Neuron (in vitro differentiated cells): ENCODE measurements around the gene CASKIN2.
"Not testable (repeated sequence)": the region's sequence is repeated elsewhere in the genome, so short reads cannot be mapped to it uniquely, and the experiment has no call there.

Source experiments
- H2AFZ ChIP-seq: one replicate; pipeline ENCODE4 v1.6.1; 2013; ENCODE audit warnings: low read depth, mild to moderate bottlenecking, inconsistent platforms, low read length, moderate library complexity
- H3K27me3 ChIP-seq: one replicate; pipeline ENCODE4 v1.6.1; 2013; ENCODE audit warnings: low read length; ENCODE audit not compliant: insufficient read depth
- H3K36me3 ChIP-seq: one replicate; pipeline ENCODE4 v1.6.1; 2013; ENCODE audit warnings: low read length; ENCODE audit not compliant: insufficient read depth
- H3K4me1 ChIP-seq: one replicate; pipeline ENCODE4 v1.6.1; 2013; ENCODE audit warnings: low read length; ENCODE audit not compliant: insufficient read depth
- H3K4me3 ChIP-seq: 2 replicates; pipeline ENCODE4 v1.5.1; 2013; ENCODE audit warnings: mild to moderate bottlenecking, low read length, moderate library complexity
- H3K9me3 ChIP-seq: one replicate; pipeline ENCODE4 v1.6.1; 2013; ENCODE audit warnings: low read length

CASKIN2 gene

GRCh38 chr17:75481194-75482068 is 33.9 kb downstream of the CASKIN2 start:
- H2AFZ ChIP-seq, result no peak overlapping the region
- peaks cover 10% of the 10 kb centered on the region for H3K36me3 ChIP-seq
- H3K4me1 ChIP-seq, result peaks cover 16% of the 10 kb centered on the region
- H3K27me3 ChIP-seq, result no peaks in the 10 kb centered on the region
- H3K9me3 ChIP-seq, result no peaks in the 10 kb centered on the region
- H3K4me3 ChIP-seq, result no peak overlapping the region

GRCh38 chr17:75480281-75480680 is 35.1 kb downstream of the CASKIN2 start:
- Histone ChIP-seq H3K9me3 (no peaks in the 10 kb centered on the region), H3K36me3 (peaks cover 5% of the 10 kb centered on the region), H3K4me1 (peaks cover 28% of the 10 kb centered on the region), H3K4me3 (no peak overlapping the region), H2AFZ (no peak overlapping the region), H3K27me3 (no peaks in the 10 kb centered on the region)

GRCh38 chr17:75478508-75478907 is 36.8 kb downstream of the CASKIN2 start:
- no peak overlapping the region for H3K4me3 ChIP-seq
- no peaks in the 10 kb centered on the region for H3K9me3 ChIP-seq
- no peaks in the 10 kb centered on the region for H3K27me3 ChIP-seq
- H3K36me3 ChIP-seq, result peaks cover 6% of the 10 kb centered on the region
- peaks cover 38% of the 10 kb centered on the region for H3K4me1 ChIP-seq
- no peak overlapping the region for H2AFZ ChIP-seq

GRCh38 chr17:75477490-75477862 is 37.9 kb downstream of the CASKIN2 start:
- not testable (repeated sequence) for H3K4me3 ChIP-seq, H2AFZ ChIP-seq, H3K27me3 ChIP-seq, H3K9me3 ChIP-seq
- Histone ChIP-seq H3K4me1 (peaks cover 38% of the 10 kb centered on the region), H3K36me3 (peaks cover 15% of the 10 kb centered on the region)

GRCh38 chr17:75476752-75477489 is 38.4 kb downstream of the CASKIN2 start:
- H2AFZ ChIP-seq, result no peak overlapping the region
- peaks cover 38% of the 10 kb centered on the region for H3K4me1 ChIP-seq
- no peaks in the 10 kb centered on the region for H3K9me3 ChIP-seq
- no peaks in the 10 kb centered on the region for H3K27me3 ChIP-seq
- H3K4me3 ChIP-seq, result peak overlapping the region; percentile 18
- peaks cover 20% of the 10 kb centered on the region for H3K36me3 ChIP-seq

GRCh38 chr17:75476271-75476671 is 39.1 kb downstream of the CASKIN2 start:
- Histone ChIP-seq H3K36me3 (peaks cover 26% of the 10 kb centered on the region), H3K27me3 (no peaks in the 10 kb centered on the region), H2AFZ (no peak overlapping the region), H3K4me3 (peak overlapping the region; percentile 18), H3K4me1 (peaks cover 38% of the 10 kb centered on the region), H3K9me3 (no peaks in the 10 kb centered on the region)

GRCh38 chr17:75475851-75476250 is 39.5 kb downstream of the CASKIN2 start:
- no peaks in the 10 kb centered on the region for H3K9me3 ChIP-seq
- peaks cover 38% of the 10 kb centered on the region for H3K4me1 ChIP-seq
- H2AFZ ChIP-seq, result no peak overlapping the region
- no peaks in the 10 kb centered on the region for H3K27me3 ChIP-seq
- peaks cover 26% of the 10 kb centered on the region for H3K36me3 ChIP-seq
- no peak overlapping the region for H3K4me3 ChIP-seq

GRCh38 chr17:75475144-75475835 is 40.0 kb downstream of the CASKIN2 start:
- no peak overlapping the region for H3K4me3 ChIP-seq
- H3K9me3 ChIP-seq, result no peaks in the 10 kb centered on the region
- H2AFZ ChIP-seq, result no peak overlapping the region
- H3K4me1 ChIP-seq, result peaks cover 38% of the 10 kb centered on the region
- H3K27me3 ChIP-seq, result no peaks in the 10 kb centered on the region
- H3K36me3 ChIP-seq, result peaks cover 26% of the 10 kb centered on the region

- Histone ChIP-seq H3K9me3 (no peaks in the 10 kb centered on the region), H3K4me3 (no peak overlapping the region), H3K27me3 (no peaks in the 10 kb centered on the region), H3K36me3 (peaks cover 25% of the 10 kb centered on the region), H3K4me1 (peaks cover 38% of the 10 kb centered on the region), H2AFZ (no peak overlapping the region)
Measured at GRCh38 chr17:75474736-75475135, 40.6 kb downstream of the CASKIN2 start.

GRCh38 chr17:75473246-75473645 is 42.1 kb downstream of the CASKIN2 start:
- Histone ChIP-seq H2AFZ (no peak overlapping the region), H3K4me3 (no peak overlapping the region), H3K27me3 (no peaks in the 10 kb centered on the region), H3K9me3 (no peaks in the 10 kb centered on the region), H3K36me3 (peaks cover 26% of the 10 kb centered on the region), H3K4me1 (peaks cover 32% of the 10 kb centered on the region)

GRCh38 chr17:75472119-75472518 is 43.2 kb downstream of the CASKIN2 start:
- peaks cover 28% of the 10 kb centered on the region for H3K4me1 ChIP-seq
- peaks cover 23% of the 10 kb centered on the region for H3K36me3 ChIP-seq
- no peaks in the 10 kb centered on the region for H3K27me3 ChIP-seq
- H2AFZ ChIP-seq, result no peak overlapping the region
- H3K4me3 ChIP-seq, result no peak overlapping the region
- H3K9me3 ChIP-seq, result no peaks in the 10 kb centered on the region

GRCh38 chr17:75471207-75471606 is 44.1 kb downstream of the CASKIN2 start:
- peaks cover 23% of the 10 kb centered on the region for H3K36me3 ChIP-seq
- peaks cover 19% of the 10 kb centered on the region for H3K4me1 ChIP-seq

More at GRCh38 chr17:75471207-75471606, 44.1 kb downstream of the CASKIN2 start:
- Histone ChIP-seq H3K4me3 (no peak overlapping the region), H3K9me3 (no peaks in the 10 kb centered on the region), H3K27me3 (no peaks in the 10 kb centered on the region), H2AFZ (no peak overlapping the region)
